GM19324 (cell line): ENCODE results near the gene CILP.
"Not testable (repeated sequence)": the region's sequence is repeated elsewhere in the genome, so short reads cannot be mapped to it uniquely, and the experiment has no call there.

ENCODE experiments used
- ATAC-seq: cut with Tn5 transposase; IDR thresholded peaks from one replicate; pipeline ENCODE4 v1.9.1; 2021; ENCODE audit warnings: mild to moderate bottlenecking, moderate library complexity; ENCODE audit not compliant: unreplicated experiment, low FRiP score

Gene CILP, protein sequence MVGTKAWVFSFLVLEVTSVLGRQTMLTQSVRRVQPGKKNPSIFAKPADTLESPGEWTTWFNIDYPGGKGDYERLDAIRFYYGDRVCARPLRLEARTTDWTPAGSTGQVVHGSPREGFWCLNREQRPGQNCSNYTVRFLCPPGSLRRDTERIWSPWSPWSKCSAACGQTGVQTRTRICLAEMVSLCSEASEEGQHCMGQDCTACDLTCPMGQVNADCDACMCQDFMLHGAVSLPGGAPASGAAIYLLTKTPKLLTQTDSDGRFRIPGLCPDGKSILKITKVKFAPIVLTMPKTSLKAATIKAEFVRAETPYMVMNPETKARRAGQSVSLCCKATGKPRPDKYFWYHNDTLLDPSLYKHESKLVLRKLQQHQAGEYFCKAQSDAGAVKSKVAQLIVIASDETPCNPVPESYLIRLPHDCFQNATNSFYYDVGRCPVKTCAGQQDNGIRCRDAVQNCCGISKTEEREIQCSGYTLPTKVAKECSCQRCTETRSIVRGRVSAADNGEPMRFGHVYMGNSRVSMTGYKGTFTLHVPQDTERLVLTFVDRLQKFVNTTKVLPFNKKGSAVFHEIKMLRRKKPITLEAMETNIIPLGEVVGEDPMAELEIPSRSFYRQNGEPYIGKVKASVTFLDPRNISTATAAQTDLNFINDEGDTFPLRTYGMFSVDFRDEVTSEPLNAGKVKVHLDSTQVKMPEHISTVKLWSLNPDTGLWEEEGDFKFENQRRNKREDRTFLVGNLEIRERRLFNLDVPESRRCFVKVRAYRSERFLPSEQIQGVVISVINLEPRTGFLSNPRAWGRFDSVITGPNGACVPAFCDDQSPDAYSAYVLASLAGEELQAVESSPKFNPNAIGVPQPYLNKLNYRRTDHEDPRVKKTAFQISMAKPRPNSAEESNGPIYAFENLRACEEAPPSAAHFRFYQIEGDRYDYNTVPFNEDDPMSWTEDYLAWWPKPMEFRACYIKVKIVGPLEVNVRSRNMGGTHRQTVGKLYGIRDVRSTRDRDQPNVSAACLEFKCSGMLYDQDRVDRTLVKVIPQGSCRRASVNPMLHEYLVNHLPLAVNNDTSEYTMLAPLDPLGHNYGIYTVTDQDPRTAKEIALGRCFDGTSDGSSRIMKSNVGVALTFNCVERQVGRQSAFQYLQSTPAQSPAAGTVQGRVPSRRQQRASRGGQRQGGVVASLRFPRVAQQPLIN

DNA sequence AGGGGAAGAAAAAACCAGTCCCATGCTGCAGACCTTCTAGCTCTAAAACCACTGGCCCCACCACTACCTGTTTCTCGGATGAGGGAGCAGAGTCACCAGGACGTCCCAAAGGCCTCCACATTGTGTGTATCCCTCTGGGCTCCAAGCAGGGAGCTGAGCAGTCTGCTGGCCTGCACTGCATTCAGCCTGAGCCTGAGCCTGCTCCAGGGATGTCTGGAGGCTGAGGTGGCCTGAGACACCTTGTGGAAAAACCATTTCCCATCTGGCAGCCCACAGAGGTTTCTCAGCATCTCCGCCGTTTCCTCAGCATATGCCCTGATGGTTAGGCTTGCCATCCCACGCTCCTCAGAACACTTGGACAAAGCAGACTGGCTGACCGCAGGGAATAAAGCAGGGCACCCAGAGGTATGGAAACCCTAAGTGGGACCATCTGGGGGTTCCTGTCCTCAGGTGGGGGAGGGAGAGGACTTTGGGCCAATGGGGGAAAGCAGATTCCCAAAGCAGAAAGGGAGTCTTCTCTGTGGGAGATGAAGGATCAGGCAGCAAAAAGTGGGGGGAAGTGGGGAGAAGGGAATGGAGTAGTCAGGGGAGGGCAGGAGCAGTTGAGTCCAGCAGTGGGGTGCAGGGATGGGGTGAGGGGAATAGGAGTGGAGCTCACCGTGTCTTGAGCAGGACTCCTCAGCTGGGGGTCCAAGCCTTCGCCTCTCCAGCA is at the start of gene CILP:
Gene CILP, minus strand, starts transcription at position 704 of the 712 bp plus-strand sequence. CDS start 1,718 bp downstream, outside the sequence.
- ATAC-seq: no peak

DNA sequence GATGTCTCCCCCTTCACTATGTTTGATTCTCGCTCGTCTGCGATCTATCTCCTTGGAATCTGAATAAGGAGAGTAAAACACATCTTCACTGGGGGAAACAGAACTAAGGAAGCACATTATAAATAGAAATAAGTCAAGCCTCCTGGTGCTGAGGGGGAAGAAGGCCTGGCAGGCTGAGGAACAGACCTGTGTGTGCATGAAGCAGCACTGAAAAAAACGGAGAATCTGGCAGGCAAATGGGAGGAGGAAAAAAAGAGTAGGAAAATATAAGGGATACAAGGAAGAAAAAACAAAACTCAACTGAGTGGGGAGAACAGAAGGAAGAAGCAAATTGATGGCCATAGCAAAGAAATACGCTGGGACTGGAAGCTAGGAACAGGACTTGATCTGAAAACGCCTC is 49.7 kb upstream of the CILP start:
- ATAC-seq: no peak

DNA sequence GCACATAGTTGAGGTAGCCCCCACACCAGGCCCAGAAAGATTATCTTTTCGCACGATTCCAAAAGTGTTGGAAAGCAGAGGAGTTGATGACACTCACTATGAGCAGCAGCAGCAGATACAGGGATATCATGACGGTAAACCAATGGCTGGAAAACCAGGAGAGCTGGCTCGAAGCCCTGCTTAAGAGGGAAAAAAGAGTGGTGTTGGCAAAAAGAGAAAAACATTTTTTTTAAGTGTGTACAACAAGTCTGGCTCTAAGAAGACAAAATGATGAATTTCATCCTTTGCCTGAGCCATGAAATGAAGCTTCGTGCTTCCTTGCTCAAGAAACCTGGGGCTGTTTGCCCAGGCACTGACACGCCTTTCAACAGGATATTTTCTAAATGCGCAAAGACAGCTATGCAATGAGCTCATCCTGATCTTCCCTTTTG is 48.1 kb upstream of the CILP start:
- ATAC-seq: no peak

DNA sequence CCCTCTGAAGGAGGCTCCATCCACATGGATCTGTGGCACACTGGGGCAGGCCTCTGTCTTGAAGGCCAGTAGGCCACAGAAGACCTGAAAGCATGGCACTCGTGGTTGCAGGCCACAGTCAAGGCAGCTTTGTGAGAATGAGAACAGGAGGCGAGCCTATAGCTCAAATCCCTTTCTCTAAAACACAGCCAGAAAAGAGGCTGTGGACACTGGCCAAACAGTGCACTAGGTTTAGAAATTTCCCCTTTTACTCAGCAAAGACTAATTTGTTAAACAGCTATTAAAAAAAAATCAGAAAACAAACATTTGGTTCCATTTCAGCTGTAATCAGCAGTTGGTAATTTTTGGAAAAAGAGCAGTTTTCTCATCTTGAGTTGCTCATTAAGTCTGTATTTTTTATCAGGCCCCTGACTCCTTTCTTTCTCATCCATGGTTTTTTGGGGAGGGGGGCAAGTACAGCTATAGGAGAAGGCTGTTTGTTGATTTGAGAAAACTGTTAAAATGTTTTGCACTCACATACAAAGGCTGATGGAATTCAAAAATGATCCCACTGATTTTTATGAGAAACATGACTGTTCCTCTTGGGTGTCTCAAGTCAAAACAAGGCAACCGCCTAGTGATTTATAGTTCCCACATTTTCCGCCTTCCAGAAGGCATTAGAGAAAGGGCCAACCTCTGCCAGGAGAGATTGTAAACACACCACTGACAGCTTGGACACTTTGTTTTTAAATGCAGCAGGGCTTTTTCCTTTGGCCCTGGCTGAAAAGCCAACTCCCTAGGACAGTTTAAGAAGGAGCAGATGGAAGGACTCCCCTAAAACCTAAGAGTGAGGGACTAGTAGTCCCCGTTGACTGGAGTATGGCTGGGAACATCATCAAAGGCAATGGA is 47.3 kb upstream of the CILP start:
- ATAC-seq: no peak

DNA sequence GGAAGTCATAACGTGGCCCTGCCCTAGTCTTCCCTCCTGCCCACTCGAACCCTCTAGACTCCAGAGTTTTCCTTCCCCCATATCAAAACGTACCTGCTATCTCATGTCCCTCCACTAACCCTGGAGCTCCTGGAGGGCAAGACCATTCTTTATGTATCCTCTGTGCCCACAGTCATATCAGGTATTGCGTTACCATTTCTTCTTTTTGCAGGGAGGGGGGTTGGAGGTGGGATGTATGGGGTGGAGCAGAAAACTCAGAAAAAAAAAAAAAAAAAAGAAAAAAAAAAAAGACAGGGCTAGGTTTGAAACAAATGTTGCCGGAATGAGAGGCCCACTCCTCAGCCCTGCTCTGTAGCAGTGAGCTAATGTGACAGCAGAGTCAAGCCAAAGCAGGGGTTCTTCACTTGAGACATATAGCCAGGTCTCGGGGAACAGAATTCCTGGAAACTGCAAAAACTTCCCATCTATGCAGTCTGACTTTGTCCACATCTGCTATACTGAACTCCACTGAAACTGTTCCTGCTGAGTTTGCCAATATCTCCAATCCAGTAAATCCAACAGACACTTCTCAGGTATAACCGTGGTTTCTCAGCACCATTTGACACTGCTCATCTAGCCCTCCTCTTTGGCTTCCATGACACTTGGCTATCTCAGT is 44.3 kb upstream of the CILP start:
- no peak for ATAC-seq

DNA sequence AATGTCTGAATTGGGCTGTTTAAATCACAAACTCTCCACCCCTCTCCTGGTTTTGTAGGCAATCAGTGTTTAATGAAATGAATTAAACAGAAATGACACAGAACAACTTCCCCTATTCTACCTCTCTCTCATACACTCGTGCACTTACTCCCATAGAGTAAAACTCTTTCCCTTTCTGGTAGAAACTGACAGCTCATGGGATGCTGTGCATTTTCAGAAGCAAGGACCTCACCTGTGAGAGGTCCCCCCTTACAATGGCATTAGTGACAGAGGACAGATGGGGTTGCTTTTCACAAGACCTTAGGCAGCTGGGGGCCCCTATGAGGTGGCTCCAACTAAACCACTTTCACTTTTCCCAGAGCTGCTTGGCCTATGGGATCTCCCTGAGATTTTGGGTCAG is 43.5 kb upstream of the CILP start:
- ATAC-seq: no peak

DNA sequence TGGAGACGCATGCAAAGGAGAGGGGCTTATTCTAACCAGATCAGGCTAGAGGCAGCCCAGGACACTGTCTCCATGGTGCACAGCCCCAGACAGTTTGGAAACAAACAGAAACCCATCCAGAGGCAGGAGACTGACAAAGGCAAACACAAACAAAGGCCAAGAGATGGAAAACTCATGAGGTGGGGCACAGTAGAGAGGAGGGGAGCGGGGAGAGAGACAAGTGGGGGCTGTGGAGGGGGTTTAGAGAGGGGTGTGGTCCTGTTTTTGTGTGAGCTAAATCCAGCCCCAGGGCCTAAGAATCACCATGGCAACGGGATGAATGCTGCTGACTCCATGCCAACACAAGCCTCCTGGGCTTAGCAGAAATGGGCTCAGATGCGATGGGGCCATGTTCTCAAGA is 43.1 kb upstream of the CILP start:
- ATAC-seq: no peak

DNA sequence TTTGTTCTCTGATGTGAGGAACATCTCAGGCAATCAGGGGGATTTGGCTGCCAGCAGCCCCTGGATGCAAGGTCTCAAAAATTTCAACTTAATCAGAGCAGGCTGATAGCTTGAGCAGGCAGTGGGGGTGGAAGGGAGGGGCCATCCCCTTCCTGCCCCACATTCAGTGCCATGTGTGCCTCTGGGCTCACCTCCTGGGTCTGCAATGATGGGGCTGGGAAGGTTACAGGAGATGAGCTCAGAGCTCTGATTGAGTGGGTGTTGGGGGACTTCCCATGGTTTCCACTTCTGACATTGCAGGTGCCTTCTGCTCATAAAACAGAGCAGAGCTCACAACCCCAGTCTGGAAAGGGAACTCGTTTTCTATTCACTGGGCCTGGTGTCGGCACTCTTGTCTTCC is 38.4 kb upstream of the CILP start:
- ATAC-seq: no peak

DNA sequence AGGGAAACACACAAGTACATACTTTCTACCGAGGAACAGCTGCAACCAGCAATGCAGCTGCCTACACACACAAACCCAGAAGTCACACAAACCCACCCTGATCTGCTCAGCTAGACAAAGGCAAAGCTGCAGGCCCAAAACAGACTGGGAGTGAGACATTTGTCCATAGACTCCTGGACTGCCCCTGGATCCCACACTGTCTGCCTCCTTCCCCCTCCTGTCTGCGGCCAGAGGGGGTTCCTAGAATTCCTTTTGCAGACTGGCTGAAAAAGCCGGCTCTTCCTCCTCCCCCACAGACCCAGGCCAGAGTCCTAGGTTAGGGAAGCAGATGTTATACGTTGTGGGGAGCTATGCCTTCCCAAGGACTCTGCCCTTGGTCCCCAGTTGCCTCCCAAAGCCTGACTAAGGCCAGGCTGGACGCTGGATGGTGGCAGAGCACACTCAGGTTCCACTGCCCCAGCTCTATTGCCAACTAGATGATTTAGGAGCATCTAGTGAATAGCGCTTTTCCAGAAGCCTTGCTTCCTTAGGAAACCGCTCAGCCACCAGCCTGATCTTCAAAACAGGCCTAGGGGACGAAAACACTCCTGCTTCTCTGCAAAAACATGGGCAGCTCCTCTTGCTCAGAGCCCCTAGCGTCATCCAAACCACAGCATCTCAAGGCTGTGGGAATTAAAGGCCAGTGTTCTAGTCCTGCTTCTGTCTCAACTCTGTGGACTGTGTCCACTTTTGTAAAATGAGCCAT is 37.4 kb upstream of the CILP start:
- no peak for ATAC-seq

DNA sequence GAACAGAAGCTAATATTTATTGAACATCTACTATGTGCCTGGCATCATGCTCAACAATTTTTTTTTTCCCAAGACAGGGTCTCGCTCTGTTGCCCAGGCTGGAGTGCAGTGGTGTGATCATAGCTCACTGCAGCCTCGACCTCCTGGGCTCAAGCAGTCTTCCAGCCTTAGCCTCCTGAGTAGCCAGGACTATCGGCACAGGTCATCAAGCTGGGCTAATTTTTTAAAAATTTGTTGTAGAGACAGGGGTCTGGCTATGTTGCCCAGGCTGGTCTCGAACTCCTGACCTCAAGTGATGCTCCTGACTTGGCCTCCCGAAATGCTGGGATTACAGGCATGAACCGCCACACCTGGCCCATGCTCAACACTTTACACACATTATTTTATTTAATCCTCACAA is 35.7 kb upstream of the CILP start:
- ATAC-seq: no peak

DNA sequence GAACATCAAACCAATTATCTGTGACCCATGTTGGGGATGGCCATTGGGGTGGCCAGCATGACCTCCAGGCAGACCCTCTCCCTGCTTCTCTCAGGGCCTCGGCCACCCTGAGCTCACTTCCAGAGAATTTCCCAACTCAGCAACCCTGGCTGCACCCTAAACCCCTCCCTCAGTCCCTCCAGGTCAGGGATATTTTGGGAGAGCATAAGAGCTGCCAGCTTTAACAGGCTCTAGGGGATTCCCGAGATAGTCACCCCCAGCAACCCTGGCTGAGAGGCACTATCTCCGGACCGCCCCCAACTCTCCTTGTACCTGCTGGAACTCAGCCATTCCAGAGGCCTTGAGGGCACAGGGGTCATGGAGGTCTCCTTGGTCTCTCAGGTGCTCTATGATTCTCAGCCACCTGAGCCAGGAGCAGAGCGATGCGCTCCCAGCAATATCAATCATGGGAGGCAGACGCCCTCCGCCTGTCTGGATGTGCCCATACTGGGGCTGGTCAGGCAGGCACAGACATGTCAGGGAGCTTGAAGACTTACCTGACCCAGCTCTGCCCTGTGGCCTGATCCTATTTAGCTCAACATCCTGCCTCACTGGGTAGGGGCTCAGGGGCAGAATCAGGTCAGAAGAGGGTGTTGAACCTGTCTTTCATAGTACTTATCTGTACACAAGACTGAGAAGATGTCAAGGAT is 34.9 kb upstream of the CILP start:
- ATAC-seq: no peak

DNA sequence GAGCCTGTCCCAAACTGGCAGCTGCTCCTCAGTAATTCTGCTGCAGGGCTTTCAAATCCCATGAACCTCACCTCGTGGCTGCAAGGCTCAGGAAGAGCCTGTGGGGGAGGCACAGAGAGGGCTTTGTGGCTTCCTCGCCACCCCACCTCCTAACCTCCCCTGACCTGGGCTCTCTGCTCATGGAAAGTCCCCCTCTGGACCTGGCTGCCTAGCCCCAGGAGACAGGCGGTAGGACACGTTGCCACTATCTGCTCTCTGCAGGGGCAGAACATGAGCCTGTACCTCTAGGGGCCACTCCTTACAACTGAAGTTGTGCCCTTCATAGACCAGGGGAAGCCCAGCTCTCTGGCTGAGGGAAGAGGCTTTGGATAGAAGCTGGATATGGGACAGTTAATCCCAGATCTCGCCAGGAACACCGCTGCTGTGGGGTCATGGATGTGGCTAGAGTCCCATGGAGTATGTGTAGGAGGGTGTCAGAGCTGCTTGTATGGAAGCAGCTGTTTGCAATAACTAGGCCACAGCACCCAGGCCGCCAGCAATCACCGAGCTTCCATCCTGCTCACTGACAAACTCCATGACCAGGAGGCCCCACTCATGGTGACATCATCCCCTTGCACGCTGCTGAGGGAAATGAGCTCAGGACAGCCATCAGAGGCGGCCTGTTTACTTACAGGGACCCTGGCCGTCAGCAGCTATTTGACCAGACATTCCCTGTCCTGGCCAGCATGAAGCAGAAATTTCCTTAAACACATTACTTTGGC is 34.0 kb upstream of the CILP start:
- no peak for ATAC-seq

DNA sequence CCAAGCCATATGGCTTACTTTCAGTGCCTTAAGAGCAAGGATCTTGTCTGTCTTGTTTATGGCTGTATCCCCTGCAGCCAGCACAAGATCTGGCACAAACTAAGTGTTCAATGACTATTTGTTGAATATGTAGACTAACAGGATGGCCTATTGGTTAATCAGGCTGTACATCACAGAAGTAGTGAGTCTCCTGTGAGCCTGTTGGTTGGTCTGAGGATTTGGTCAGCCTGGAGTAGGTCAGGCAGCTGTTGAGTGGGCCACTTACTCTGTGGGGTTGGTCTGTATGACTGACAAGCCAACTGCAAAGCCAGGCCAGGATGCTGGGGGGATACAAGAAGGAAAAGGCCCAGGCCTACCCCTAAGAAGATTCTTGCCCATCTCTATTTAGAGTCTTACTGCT is 33.4 kb upstream of the CILP start:
- no peak for ATAC-seq

DNA sequence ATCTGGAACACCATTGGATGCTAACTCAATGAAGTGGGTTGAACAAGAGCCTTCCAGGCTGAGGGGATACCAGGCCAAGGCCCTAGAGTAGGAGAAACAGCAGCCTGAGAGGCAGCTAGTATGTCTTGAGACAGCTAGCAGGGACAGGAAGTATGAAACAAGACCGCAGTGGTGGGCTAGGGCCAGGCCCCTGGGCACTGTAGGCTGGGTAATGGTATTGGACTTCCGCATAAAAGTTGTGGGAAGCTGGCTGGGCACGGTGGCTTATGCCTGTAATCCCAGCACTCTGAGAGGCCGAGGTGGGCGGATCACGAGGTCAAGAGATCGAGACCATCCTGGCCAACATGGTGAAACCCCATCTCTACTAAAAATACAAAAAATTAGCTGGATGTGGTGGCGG is 25.2 kb upstream of the CILP start:
- not testable (repeated sequence) for ATAC-seq

DNA sequence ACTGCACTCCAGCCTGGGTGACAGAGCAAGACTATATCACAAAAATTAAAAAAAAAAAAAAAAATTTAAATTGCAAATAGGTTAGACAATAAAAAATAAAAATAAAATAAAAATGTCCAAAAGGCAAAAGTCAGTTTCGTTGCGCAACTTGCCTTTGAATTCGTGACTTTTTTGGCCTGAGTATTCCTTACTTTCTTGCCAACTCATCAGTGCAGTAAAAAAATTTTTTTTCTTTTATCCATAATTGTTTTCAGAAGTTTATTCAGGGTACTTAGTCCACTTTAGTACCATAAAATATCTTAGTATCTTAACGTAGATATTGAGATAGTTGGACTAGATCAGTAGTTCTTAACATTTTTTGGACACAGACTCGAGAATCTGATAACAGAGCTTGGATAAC is 22.4 kb upstream of the CILP start:
- no peak for ATAC-seq

DNA sequence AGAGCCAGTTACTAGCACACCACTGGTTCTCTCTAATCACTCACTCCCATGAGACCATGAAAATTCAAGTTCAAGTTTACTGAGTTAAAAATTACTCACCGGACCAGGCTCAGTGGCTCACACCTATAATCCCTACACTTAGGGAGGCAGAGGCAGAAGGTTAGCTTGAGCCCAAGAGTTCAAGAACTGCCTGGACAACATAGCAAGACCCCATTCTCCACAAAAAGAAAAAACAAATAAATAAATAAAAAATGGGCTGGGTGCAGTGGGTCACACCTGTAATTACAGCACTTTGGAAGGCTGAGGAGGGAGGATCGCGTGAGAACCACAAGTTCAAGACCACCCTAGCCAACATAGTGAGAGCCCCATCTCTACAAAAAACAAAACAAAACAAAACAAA is 21.2 kb upstream of the CILP start:
- ATAC-seq: no peak

DNA sequence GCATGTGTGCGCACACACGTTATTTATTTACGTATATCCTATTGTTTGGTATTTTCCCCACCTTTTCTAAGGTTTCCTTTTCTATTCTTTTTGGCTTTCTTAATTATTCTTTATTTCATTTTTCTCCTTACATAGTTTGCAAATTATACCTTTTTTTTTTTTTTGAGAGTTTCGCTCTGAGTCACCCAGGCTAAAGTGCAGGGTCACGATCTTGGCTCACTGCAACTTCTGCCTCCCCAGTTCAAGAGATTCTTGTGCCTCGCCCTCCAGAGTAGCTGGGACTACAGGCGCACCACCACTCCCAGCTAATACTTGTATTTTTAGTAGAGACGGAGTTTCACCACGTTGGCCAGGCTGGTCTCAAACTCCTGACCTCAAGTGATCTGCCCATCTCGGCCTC is 20.0 kb upstream of the CILP start:
- ATAC-seq: no peak
